CD4-positive, alpha-beta memory T cell (primary cell): ENCODE data around the gene ANKHD1. TPM values are rescaled to one million over a fixed set of nuclear protein-coding genes. Genes with fewer than 3 reads are reported as not detected.

ENCODE experiments used
- CTCF ChIA-PET: fragments of 350-600 bp; sonication (Branson Sonifier 250); formaldehyde crosslinking; loops from one replicate; lab custom pipeline; 2021; ENCODE audit warnings: inconsistent platforms; ENCODE audit not compliant: partially characterized antibody; lab: Charles Lee
- POLR2A ChIA-PET: fragments of 350-600 bp; sonication (Branson Sonifier 250); formaldehyde crosslinking; loops from one replicate; lab custom pipeline; 2021; ENCODE audit not compliant: partially characterized antibody; lab: Charles Lee
- DNase-seq, 5 donors: peaks; one replicate each; pipeline versions ENCODE4 v3.0.0 to v3.0.0-alpha.2; 2020 to 2022; ENCODE audit warnings: mixed read lengths in 1 of 5
- H3K27ac ChIP-seq: one replicate; pipeline ENCODE4 v1.7.0; 2013; ENCODE audit warnings: low read depth, low read length
- H3K27me3 ChIP-seq: 2 replicates; pipeline ENCODE4 v1.7.0; 2013; ENCODE audit warnings: mild to moderate bottlenecking, low read length, moderate library complexity; ENCODE audit not compliant: insufficient read depth
- H3K36me3 ChIP-seq: 2 replicates; pipeline ENCODE4 v1.7.0; 2013; ENCODE audit warnings: mild to moderate bottlenecking, low read length, moderate library complexity; ENCODE audit not compliant: insufficient read depth
- H3K4me1 ChIP-seq: 2 replicates; pipeline ENCODE4 v1.7.0; 2013; ENCODE audit warnings: mild to moderate bottlenecking, low read length, moderate library complexity; ENCODE audit not compliant: insufficient read depth
- H3K4me3 ChIP-seq, 2 donors: one replicate each; pipeline ENCODE4 v1.7.0; 2013; ENCODE audit warnings: low read length in 2 of 2, mild to moderate bottlenecking in 1 of 2
- H3K9me3 ChIP-seq, 2 donors: one replicate each; pipeline ENCODE4 v1.7.0; 2013; ENCODE audit warnings: low read length in 2 of 2, control low read depth in 1 of 2; ENCODE audit not compliant: control insufficient read depth in 1 of 2
- H3K27ac Mint-ChIP-seq, 7 donors: one replicate each; pipeline ENCODE4 v1.8.0; 2020 to 2021; ENCODE audit warnings: mixed read lengths in 7 of 7, mild to moderate bottlenecking in 6 of 7, inconsistent platforms in 3 of 7, moderate library complexity in 3 of 7
- H3K27me3 Mint-ChIP-seq, 2 donors: one replicate each; pipeline ENCODE4 v1.8.0; 2020 to 2021; ENCODE audit warnings: mixed read lengths in 2 of 2
- H3K36me3 Mint-ChIP-seq, 2 donors: one replicate each; pipeline ENCODE4 v1.8.0; 2020 to 2021; ENCODE audit warnings: mixed read lengths in 2 of 2, inconsistent platforms in 1 of 2, mild to moderate bottlenecking in 1 of 2
- H3K4me1 Mint-ChIP-seq, 4 donors: one replicate each; pipeline ENCODE4 v1.8.0; 2020 to 2021; ENCODE audit warnings: mixed read lengths in 4 of 4, mild to moderate bottlenecking in 1 of 4
- H3K4me3 Mint-ChIP-seq, 8 donors: one replicate each; pipeline ENCODE4 v1.8.0; 2020 to 2021; ENCODE audit warnings: mixed read lengths in 8 of 8, mild to moderate bottlenecking in 7 of 8, moderate library complexity in 6 of 8, inconsistent platforms in 3 of 8
- H3K9me3 Mint-ChIP-seq, 8 donors: one replicate each; pipeline ENCODE4 v1.8.0; 2020 to 2021; ENCODE audit warnings: mixed read lengths in 8 of 8, mild to moderate bottlenecking in 5 of 8, inconsistent platforms in 3 of 8, moderate library complexity in 1 of 8
- intact Hi-C: fragments of 100-400 bp; cut with micrococcal nuclease; formaldehyde crosslinking; loops from one replicate; pipeline ENCODE4 v1.15.1; 2023
- polyA plus RNA-seq, 2 donors: library from polyadenylated mRNA; unstranded; fragments of 300-500 nt; fragmentation: Illumina TruSeq; gene quantifications; one replicate each; pipeline ENCODE4 v1.2.3, GENCODE V29; 2021
- total RNA-seq, 2 experiments: library from RNA; stranded (reverse); gene quantifications; one replicate each; pipeline ENCODE4 v1.2.3, GENCODE V29; 2021

The ANKHD1 gene
- total and polyA plus RNA-seq, 4 experiments from 2014 or later = 58.6 to 252 (median 164) TPM

- ChIA-PET POLR2A (interaction anchor here (0.6 to 2.0 kb wide), 2 partner anchors 274 to 338 kb away, joined by 3 to 6 read pairs; partner anchors contain the start of genes IK and NDUFA2), CTCF (interaction anchor here (0.9 to 4.3 kb wide), 27 partner anchors 9 to 361 kb away, joined by 3 to 89 read pairs (median 4); partner anchors contain the start of genes ANKHD1, CD14, EIF4EBP3 and HBEGF)
- intact Hi-C loops = loop anchor here (1.0 kb wide), 2 partner anchors 262 to 347 kb away; no protein-coding TSS in a partner anchor
- no peaks in the 10 kb centered on the region for H3K9me3 ChIP-seq
- H3K27me3 Mint-ChIP-seq = no peaks in the 10 kb centered on the region
- DNase-seq = peak in 4 of 5 donors; percentile 22 to 38 (median 31)
- no peaks in the 10 kb centered on the region for H3K4me1 ChIP-seq
- H3K4me3 Mint-ChIP-seq = no peak overlapping the region
- no peak overlapping the region for H3K4me3 ChIP-seq
- no peaks in the 10 kb centered on the region for H3K36me3 Mint-ChIP-seq
- H3K27me3 ChIP-seq = no peaks in the 10 kb centered on the region
- no peaks in the 10 kb centered on the region for H3K9me3 Mint-ChIP-seq
- peaks cover 0 to 7% (median 3%) of the 10 kb centered on the region in 4 donors for H3K4me1 Mint-ChIP-seq
- peak overlapping the region in 1 of 7 donors; percentile 27 for H3K27ac Mint-ChIP-seq
- no peak overlapping the region for H3K27ac ChIP-seq
- no peaks in the 10 kb centered on the region for H3K36me3 ChIP-seq
Observed at GRCh38 chr5:140372971-140373487, 28.6 kb upstream of the ANKHD1 start.

- intact Hi-C loops = no loop called here
- no peak overlapping the region for H3K27ac Mint-ChIP-seq
- H3K4me1 Mint-ChIP-seq = peaks cover 2 to 5% (median 4%) of the 10 kb centered on the region in 4 donors
- Histone ChIP-seq H3K27me3 (no peaks in the 10 kb centered on the region), H3K4me3 (no peak overlapping the region), H3K36me3 (no peaks in the 10 kb centered on the region), H3K9me3 (no peaks in the 10 kb centered on the region), H3K4me1 (no peaks in the 10 kb centered on the region), H3K27ac (no peak overlapping the region)
- no peak for DNase-seq
- H3K27me3 Mint-ChIP-seq = no peaks in the 10 kb centered on the region
- ChIA-PET CTCF (interaction anchor here (1.5 to 3.2 kb wide), 3 partner anchors 8 to 338 kb away, joined by 3 to 13 read pairs (median 9); no protein-coding TSS in a partner anchor), POLR2A (no interaction called here)
- H3K4me3 Mint-ChIP-seq = no peak overlapping the region
- H3K36me3 Mint-ChIP-seq = no peaks in the 10 kb centered on the region
- H3K9me3 Mint-ChIP-seq = no peaks in the 10 kb centered on the region
Observed at GRCh38 chr5:140381351-140381750, 20.3 kb upstream of the ANKHD1 start.

- no peak overlapping the region for H3K27ac ChIP-seq
- no peak overlapping the region for H3K4me3 ChIP-seq
- ChIA-PET CTCF (interaction anchor here (0.6 to 3.2 kb wide), 4 partner anchors 9 to 338 kb away, joined by 3 to 13 read pairs (median 6); no protein-coding TSS in a partner anchor), POLR2A (no interaction called here)
- H3K27me3 ChIP-seq = no peaks in the 10 kb centered on the region
- H3K9me3 Mint-ChIP-seq = no peaks in the 10 kb centered on the region
- H3K27ac Mint-ChIP-seq = no peak overlapping the region
- no peaks in the 10 kb centered on the region for H3K4me1 ChIP-seq
- H3K36me3 Mint-ChIP-seq = no peaks in the 10 kb centered on the region
- H3K4me1 Mint-ChIP-seq = peaks cover 2 to 5% (median 4%) of the 10 kb centered on the region in 4 donors
- no peak for DNase-seq
- no peaks in the 10 kb centered on the region for H3K9me3 ChIP-seq
- no peak overlapping the region for H3K4me3 Mint-ChIP-seq
- no peaks in the 10 kb centered on the region for H3K36me3 ChIP-seq
- intact Hi-C loops = no loop called here
- H3K27me3 Mint-ChIP-seq = no peaks in the 10 kb centered on the region
Observed at GRCh38 chr5:140381972-140382371, 19.7 kb upstream of the ANKHD1 start.

GRCh38 chr5:140382866-140383265 is 18.8 kb upstream of the ANKHD1 start:
- CTCF ChIA-PET = interaction anchor here (2.7 to 3.2 kb wide), 2 partner anchors 10 to 337 kb away, joined by 9 to 13 read pairs; no protein-coding TSS in a partner anchor
- no peak for DNase-seq
- H3K4me3 Mint-ChIP-seq = no peak overlapping the region
- no peaks in the 10 kb centered on the region for H3K9me3 Mint-ChIP-seq
- POLR2A ChIA-PET = no interaction called here
- intact Hi-C loops = no loop called here
- H3K27ac Mint-ChIP-seq = no peak overlapping the region
- peaks cover 2 to 5% (median 4%) of the 10 kb centered on the region in 4 donors for H3K4me1 Mint-ChIP-seq
- no peak overlapping the region for H3K4me3 ChIP-seq
- H3K36me3 Mint-ChIP-seq = no peaks in the 10 kb centered on the region
- H3K4me1 ChIP-seq = no peaks in the 10 kb centered on the region
- H3K27me3 Mint-ChIP-seq = no peaks in the 10 kb centered on the region
- no peak overlapping the region for H3K27ac ChIP-seq
- no peaks in the 10 kb centered on the region for H3K36me3 ChIP-seq
- H3K27me3 ChIP-seq = no peaks in the 10 kb centered on the region
- H3K9me3 ChIP-seq = no peaks in the 10 kb centered on the region

GRCh38 chr5:140383300-140383699 is 18.3 kb upstream of the ANKHD1 start:
- no peak for DNase-seq
- Mint-ChIP-seq H3K4me1 (peaks cover 2 to 5% (median 4%) of the 10 kb centered on the region in 4 donors), H3K9me3 (no peaks in the 10 kb centered on the region), H3K36me3 (no peaks in the 10 kb centered on the region), H3K4me3 (no peak overlapping the region), H3K27ac (peak overlapping the region in 3 of 7 donors; percentile 6 to 61 (median 17)), H3K27me3 (no peaks in the 10 kb centered on the region)
- Histone ChIP-seq H3K9me3 (no peaks in the 10 kb centered on the region), H3K4me3 (no peak overlapping the region), H3K27ac (no peak overlapping the region), H3K27me3 (no peaks in the 10 kb centered on the region), H3K4me1 (no peaks in the 10 kb centered on the region), H3K36me3 (no peaks in the 10 kb centered on the region)
- intact Hi-C loops = no loop called here
- CTCF ChIA-PET = interaction anchor here (3.2 kb wide), 1 partner anchor 10 kb away, joined by 13 read pairs; no protein-coding TSS in a partner anchor
- POLR2A ChIA-PET = no interaction called here

- no peak overlapping the region for H3K27ac ChIP-seq
- no peak overlapping the region for H3K4me3 Mint-ChIP-seq
- H3K27me3 Mint-ChIP-seq = no peaks in the 10 kb centered on the region
- no peak for DNase-seq
- peaks cover 2 to 5% (median 4%) of the 10 kb centered on the region in 4 donors for H3K4me1 Mint-ChIP-seq
- H3K9me3 ChIP-seq = no peaks in the 10 kb centered on the region
- no peak overlapping the region for H3K4me3 ChIP-seq
- H3K4me1 ChIP-seq = no peaks in the 10 kb centered on the region
- no peaks in the 10 kb centered on the region for H3K9me3 Mint-ChIP-seq
- H3K27me3 ChIP-seq = no peaks in the 10 kb centered on the region
- H3K36me3 ChIP-seq = no peaks in the 10 kb centered on the region
- ChIA-PET POLR2A (interaction anchor here (0.9 kb wide), 1 partner anchor 13 kb away, joined by 3 read pairs; no protein-coding TSS in a partner anchor), CTCF (interaction anchor here (1.3 to 4.4 kb wide), 3 partner anchors 14 to 38 kb away, joined by 3 to 28 read pairs (median 5); no protein-coding TSS in a partner anchor)
- peaks cover 0 to 4% of the 10 kb centered on the region in 2 donors for H3K36me3 Mint-ChIP-seq
- intact Hi-C loops = no loop called here
- no peak overlapping the region for H3K27ac Mint-ChIP-seq
Observed at GRCh38 chr5:140388052-140388451, 13.6 kb upstream of the ANKHD1 start.

GRCh38 chr5:140391312-140391711 is 10.3 kb upstream of the ANKHD1 start:
- Mint-ChIP-seq H3K27me3 (no peaks in the 10 kb centered on the region), H3K27ac (no peak overlapping the region), H3K9me3 (no peaks in the 10 kb centered on the region), H3K4me1 (no peaks in the 10 kb centered on the region), H3K36me3 (peaks cover 0 to 4% of the 10 kb centered on the region in 2 donors), H3K4me3 (no peak overlapping the region)
- intact Hi-C loops = no loop called here
- H3K36me3 ChIP-seq = no peaks in the 10 kb centered on the region
- H3K4me1 ChIP-seq = no peaks in the 10 kb centered on the region
- H3K27me3 ChIP-seq = no peaks in the 10 kb centered on the region
- H3K27ac ChIP-seq = no peak overlapping the region
- CTCF ChIA-PET = interaction anchor here (1.0 kb wide), 1 partner anchor 11 kb away, joined by 3 read pairs; no protein-coding TSS in a partner anchor
- DNase-seq = no peak
- H3K4me3 ChIP-seq = no peak overlapping the region
- POLR2A ChIA-PET = no interaction called here
- H3K9me3 ChIP-seq = no peaks in the 10 kb centered on the region
